ENCODE measurements around the gene TPP2. TPM values are rescaled to one million over a fixed set of nuclear protein-coding genes. Genes with fewer than 3 reads are reported as not detected.

The TPP2 gene
- total RNA-seq, 1 donor from 2014 or later = 24.1 TPM

DNA sequence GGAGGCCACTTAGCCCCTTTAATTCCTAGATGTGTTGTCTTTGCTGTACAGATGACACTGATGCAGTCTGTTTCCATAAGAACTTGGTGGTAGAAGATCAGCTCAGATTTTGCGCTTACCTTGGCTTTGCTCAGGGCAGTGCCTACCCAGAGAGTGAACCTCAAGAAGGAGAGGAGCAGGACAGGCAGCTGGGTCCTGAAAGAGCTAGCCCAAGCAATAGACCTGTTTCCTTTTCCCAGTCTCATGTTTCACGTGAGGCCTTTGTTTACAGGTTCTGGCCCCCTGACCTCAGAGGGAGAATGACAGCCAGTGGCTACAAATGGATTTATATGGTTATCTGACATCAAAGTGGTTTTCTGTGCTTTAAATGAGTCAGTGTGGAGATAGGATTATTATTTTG lies 58.0 kb downstream of the TPP2 start:
- DNase-seq (ENCODE audit: low spot score) = no peak

DNA sequence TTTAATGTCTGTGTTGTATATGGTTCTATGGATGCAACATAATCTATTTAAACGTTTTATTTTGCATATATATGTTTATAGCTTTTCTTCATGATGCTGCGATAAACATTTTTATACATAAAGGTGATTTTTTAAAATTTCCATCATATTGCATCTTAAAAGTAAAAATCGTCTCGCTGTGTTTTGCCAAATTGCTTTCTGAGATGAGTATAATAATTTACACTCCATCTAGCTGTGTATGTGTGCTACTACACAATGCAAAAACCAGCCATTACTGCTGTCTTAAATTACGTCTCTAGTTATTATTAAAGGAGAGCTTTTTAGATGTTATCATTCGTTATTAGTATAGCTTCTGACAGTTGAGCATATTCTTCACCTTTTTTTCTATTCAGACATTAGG lies 60.8 kb downstream of the TPP2 start:
- no peak for DNase-seq (ENCODE audit: low spot score)

DNA sequence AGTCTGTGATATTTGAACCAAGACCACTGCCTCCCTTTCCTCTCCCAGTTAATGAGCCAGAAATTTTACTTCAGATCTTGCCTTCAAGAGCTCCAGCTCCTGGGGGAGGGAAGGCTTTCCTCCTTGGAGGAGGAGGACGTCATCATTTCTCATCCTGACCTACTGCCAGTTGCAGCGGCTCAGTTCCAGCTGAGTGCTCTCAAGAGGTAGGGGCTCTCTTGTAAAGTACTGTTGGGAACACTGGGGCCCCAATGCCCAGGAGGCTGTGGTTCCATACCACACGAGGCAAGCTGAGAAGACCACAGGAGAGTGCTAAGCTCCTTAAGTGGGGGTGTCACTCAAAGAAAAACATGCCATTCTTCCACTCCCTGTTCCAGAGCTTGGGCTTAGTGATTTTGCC lies 61.9 kb downstream of the TPP2 start:
- DNase-seq (ENCODE audit: low spot score) = no peak

GRCh38 chr13:102659168-102659713 lies 62.5 kb downstream of the TPP2 start:
- no peak for DNase-seq (ENCODE audit: low spot score)

DNA sequence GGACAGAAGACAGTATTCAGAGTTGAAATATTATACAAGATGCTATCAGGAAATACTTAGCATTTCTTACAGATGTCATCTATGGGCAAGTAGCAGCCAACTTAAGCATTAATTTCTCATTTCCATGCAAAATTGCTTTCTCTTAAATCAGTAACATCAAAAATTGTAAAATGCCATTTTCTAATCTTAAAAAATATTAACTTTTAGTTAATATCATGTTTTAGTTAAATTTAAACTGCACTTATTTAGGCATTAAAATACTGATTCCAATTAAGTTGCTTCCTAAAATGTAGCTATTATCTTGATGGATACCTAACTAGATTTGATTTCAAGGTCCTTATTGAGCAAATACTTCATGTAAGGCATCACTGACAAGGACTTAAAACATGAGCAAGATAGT lies 70.2 kb downstream of the TPP2 start:
- DNase-seq (ENCODE audit: low spot score) = no peak

DNA sequence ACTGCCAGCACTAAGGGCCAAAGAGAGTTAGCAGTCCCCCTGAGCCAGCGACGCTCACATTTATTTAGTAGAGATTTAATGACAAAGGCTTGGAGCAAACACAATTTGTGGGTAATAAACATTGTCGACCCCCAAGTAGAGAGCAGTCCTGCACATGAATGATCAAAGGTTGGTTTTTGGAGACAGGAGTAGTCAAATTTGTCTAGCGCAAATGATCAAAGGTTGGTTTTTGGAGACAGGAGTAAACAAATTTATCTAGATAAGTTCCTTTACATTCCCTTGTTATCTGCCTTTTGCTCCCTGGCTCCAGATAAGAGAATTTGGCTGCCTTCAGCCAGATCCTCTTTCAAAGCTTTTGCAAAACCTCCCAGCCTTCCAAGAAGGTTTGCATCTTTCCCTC lies 71.1 kb downstream of the TPP2 start:
- no peak for DNase-seq (ENCODE audit: low spot score)

GRCh38 chr13:102670130-102670529 lies 73.3 kb downstream of the TPP2 start:
- DNase-seq (ENCODE audit: low spot score) = no peak

DNA sequence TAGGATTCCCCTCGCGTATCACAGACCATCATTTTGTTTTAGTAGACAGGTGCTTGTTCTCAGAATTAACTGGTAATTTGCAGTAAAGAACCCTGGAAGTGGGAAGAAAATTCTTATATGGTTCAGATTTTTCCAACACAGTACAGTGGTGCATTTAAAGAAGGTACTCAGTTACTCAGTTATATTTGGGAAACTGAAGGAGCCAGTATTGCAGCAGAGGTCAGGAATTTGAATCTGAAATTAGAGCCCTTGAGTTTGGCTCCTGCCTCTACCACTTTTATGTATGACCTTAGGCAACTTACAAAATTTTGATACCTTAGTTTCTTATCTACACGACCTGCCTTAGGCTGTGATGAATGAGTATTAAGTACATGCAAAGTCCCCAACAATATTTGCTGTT lies 78.3 kb downstream of the TPP2 start:
- no peak for DNase-seq (ENCODE audit: low spot score)

DNA sequence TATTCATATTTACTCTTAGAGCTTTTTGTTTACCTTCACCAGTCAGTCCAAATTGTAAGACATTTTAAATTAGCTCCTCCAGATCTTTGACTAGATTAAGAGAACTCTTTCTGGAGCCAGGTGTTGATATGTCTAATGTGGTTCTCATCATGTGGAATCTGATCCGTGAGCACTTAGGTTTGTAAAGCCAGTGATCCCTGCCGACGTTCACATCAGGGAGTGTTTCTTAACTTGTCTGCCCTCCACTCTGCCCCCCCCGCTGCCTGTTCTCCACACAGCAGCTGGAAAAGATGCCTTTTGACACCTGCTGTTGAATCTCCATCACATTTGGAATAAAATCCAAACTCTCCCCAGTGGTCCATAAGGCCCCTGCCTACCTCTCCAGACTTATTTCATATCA lies 80.3 kb downstream of the TPP2 start:
- no peak for DNase-seq (ENCODE audit: low spot score)

- DNase-seq (ENCODE audit: low spot score) = no peak
Observed at GRCh38 chr13:102678339-102679107, 81.7 kb downstream of the TPP2 start.

GRCh38 chr13:102679449-102680132 lies 82.8 kb downstream of the TPP2 start:
- no peak for DNase-seq (ENCODE audit: low spot score)

DNA sequence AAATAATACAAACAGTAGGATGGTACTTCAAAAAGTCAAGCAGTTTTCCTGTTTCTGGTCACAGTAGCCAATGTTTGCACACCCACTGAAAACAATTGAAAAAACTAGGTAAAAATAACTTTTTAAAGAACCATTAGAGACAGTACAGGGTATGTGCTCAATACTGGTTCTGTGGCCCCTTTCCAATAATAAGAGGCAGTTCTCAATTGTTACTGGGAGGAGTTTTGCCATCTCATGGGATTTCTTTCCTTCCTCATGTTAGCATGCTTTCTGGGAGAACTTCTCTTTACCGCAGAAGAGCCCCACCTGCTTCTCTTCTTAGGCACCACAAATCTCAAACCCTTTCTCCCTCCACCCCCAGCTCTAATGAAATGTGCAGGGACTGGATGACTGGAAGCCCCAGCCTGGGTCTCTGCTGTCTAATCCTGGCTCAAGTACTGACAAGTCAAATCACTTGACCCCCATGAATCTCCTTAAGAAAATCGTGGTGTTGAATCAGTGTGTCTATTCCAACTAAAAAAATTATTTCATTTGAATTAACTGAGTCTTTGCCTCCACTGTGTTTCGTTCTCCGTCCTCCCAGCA lies 83.4 kb downstream of the TPP2 start:
- no peak for DNase-seq (ENCODE audit: low spot score)

DNA sequence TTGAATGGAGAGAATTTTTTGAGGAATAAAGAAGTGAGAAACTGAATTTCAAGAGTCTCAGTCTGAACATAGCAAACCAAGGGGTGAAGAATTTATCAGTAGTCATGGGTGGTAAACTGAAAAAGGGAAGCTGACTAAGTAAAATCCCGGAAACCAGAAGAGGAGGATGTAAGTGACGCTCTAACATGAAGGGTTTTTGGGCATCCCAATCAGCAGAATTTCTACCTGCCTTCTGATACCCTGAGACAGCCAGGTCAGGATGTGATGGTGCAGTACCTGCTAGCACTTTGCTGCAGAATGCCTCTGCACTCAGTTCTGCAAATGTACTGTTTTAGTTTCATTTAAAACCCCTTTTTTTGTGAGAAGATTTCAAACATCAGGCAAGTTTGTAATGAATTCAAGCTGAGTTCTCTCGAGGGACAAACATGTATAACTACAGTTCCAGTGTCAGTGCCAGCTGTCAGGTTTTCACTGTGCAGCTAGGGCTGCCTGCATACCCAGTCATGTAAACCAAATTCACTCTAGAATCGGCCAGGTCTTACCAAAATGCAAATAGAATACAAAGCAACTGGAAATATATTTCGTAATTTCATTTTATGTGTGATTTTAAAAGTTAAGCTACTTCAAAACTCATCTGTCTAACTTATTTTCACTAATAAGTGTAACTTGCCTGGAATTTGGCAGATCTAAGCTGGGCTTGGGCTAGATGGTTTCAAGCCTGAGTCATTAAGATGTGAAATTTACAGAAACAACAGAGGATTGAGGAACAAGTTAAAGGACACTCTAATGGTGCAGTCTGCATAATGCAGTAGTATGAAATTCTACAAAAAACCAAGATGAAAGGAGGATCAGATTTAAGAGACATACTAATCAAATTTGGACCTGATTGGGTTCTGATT lies 84.3 kb downstream of the TPP2 start:
- no peak for DNase-seq (ENCODE audit: low spot score)

DNA sequence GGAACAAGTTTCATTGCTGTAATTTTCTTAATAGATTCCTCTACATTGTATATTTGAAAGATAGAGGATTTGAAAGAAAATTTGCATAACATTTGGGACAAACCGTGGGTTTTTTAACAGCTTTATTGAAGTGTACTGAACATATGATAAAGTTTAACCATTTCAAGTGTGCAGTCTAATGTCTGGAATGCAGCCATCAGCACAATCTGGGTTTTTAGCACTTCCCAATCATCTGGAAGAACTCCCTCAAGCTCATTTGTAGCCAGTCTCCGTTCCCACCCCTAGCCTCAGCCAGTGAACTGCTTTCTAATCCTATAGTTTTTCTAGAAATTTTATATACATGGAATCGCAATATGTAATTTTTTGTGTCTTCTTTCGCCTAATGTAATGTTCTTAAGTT lies 85.4 kb downstream of the TPP2 start:
- no peak for DNase-seq (ENCODE audit: low spot score)

DNA sequence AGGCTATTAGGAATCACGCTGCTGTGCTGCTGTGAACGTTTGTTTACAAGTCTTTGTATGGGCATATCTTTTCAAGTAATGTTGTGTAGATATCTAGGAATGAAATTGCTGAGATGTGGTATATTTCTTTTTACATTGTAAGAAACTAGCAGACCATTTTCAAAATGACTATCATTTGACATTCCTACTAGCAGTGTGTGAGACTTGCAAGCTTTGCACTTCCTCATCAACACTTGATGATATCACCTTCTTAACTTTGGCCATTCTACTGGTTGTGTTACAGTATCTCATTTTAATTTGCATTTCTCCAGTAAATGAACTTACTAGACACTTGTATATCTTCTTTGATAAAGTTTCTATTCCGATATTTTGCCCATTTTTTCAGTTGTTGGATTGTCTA lies 85.9 kb downstream of the TPP2 start:
- no peak for DNase-seq (ENCODE audit: low spot score)

GRCh38 chr13:102683637-102684036 lies 86.9 kb downstream of the TPP2 start:
- DNase-seq (ENCODE audit: low spot score) = no peak

DNA sequence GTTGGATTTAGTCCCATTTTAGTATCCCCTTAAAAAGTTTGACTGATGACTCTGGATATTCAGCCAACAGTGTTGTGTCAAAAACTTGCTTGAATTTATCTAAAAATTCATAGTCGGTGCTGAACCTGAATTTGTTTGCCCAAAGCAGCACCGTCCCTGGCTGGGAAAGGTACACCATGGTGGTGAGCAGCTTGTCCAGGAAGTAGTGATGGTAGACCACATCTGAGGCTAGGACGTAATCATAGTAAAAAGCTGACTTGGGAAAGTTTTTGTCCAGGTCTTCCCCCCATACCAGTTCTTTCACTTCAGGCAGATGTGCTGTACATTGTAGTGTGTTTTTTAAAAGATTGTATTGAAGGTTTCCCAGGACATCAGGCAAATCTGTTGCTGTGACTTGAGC lies 89.2 kb downstream of the TPP2 start:
- DNase-seq (ENCODE audit: low spot score) = no peak

- peak; percentile 24 for DNase-seq (ENCODE audit: low spot score)
Observed at GRCh38 chr13:102687520-102687919, 90.7 kb downstream of the TPP2 start.

- DNase-seq (ENCODE audit: low spot score) = no peak
Observed at GRCh38 chr13:102688306-102688973, 91.7 kb downstream of the TPP2 start.

DNA sequence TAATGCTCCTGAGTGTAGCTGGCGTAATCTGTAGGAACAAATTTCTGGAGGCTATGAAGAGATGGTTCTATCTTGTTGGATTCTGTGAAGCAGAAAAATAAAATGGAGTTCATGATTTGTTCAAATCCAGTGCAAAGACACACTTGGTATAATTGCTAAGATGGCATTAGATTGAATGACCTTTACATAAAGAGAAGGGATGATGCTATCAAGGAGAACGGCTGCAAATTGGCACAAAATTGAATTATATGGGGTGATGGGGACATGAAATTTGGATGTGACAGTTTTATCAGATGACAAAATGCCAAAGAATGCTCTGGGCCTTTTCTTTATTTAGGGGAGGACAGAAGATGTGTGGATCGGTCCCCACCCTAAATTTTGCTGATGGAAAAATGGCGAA lies 94.1 kb downstream of the TPP2 start:
- no peak for DNase-seq (ENCODE audit: low spot score)

DNA sequence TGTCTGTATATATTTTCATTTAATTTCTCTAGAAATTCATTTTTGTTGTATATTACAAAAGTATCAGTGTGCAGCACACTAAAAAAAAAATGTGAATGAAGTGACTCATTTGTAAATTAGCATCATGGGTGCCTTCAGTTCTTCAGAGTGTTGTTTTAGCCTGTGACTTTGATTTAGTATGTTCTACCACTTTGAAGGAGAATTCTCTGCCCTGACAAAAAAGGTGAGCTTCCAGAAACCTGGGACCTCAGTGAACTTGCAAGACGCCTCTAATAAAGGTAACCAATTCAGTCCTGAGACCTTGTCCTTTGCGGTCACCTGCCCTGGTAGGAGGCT lies 95.7 kb downstream of the TPP2 start:
- DNase-seq (ENCODE audit: low spot score) = no peak
